ENCODE data around the gene CDYL.

DNA sequence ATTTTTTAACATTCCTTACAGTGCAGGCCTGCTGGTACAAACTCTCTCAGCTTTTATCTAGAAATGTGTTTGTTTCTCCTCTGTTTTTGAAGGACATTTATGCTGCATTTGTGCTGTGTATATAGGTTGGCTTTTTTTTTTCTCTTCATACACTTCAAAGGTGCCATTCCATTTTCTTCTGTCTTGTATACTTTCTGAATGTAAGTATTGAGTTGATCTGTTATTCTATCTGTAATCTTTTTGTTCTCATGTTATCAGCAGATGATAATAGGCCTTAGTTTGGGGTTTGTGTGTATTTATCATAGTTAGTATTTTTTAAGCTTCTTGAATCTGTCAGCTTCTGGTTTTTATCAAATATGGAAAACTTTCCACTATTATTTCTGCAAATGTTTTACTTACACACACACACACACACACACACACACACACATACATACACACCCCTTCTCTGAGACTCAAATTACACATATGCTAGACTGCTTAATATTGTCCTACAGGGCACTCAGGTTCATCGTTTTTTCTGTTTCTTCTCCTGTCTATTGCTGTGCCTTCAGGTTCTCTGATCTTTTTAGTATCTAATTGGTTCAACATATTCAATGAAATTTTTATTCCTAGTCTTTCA lies 153.0 kb downstream of the CDYL start:
- TF ChIP-seq, protein P1, sequence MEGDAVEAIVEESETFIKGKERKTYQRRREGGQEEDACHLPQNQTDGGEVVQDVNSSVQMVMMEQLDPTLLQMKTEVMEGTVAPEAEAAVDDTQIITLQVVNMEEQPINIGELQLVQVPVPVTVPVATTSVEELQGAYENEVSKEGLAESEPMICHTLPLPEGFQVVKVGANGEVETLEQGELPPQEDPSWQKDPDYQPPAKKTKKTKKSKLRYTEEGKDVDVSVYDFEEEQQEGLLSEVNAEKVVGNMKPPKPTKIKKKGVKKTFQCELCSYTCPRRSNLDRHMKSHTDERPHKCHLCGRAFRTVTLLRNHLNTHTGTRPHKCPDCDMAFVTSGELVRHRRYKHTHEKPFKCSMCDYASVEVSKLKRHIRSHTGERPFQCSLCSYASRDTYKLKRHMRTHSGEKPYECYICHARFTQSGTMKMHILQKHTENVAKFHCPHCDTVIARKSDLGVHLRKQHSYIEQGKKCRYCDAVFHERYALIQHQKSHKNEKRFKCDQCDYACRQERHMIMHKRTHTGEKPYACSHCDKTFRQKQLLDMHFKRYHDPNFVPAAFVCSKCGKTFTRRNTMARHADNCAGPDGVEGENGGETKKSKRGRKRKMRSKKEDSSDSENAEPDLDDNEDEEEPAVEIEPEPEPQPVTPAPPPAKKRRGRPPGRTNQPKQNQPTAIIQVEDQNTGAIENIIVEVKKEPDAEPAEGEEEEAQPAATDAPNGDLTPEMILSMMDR (IDR thresholded peaks at IDR 0.05), result no peak
- no peak for TF ChIP-seq POLR2A (IDR thresholded peaks at IDR 0.05)
- TF ChIP-seq EP300 (IDR thresholded peaks at IDR 0.05), result no peak
